Measurements from ENCODE around the gene PRB3. TPM values are rescaled to one million over a fixed set of nuclear protein-coding genes. Genes with fewer than 3 reads are reported as not detected.

PRB3 gene
- total RNA-seq (2014; rRNA removed; shearing (Covaris generic)), result not detected in 2 replicates

GRCh38 chr12:11269607-11270006 lies at the start of gene PRB3:
PRB3 (minus strand) TSS chr12:11269707; CDS start chr12:11269669, 38 bp downstream.

GRCh38 chr12:11310336-11310735 lies 40.8 kb upstream of the PRB3 start, which contains the start of gene PRB4:
PRB4 (minus strand) TSS chr12:11310436; CDS start chr12:11310398, 38 bp downstream.

Other genes starting within 250 kb of the PRB3 start
- gene TAS2R19, start 247.1 kb downstream of the PRB3 start, total RNA-seq (2014; rRNA removed; shearing (Covaris generic)), result 1.5 and 3.2 TPM in 2 replicates
- gene TAS2R31, start 238.3 kb downstream of the PRB3 start, total RNA-seq (2014; rRNA removed; shearing (Covaris generic)), result 1.1 and 1.2 TPM in 2 replicates
- 0.38 and 0.61 TPM in 2 replicates for gene TAS2R46, start 207.4 kb downstream of the PRB3 start, total RNA-seq (2014; rRNA removed; shearing (Covaris generic))
- not detected in 2 replicates for gene TAS2R43, start 177.4 kb downstream of the PRB3 start, total RNA-seq (2014; rRNA removed; shearing (Covaris generic))
- 2.4 and 3.0 TPM in 2 replicates for gene TAS2R30, start 135.1 kb downstream of the PRB3 start, total RNA-seq (2014; rRNA removed; shearing (Covaris generic))
- gene SMIM10L1, start 98.5 kb downstream of the PRB3 start, total RNA-seq (2014; rRNA removed; shearing (Covaris generic)), result 15.3 and 16.5 TPM in 2 replicates
- not detected in 2 replicates for gene TAS2R42, start 82.8 kb downstream of the PRB3 start, total RNA-seq (2014; rRNA removed; shearing (Covaris generic))
- not detected in 2 replicates for gene PRB4, start 40.7 kb upstream of the PRB3 start, total RNA-seq (2014; rRNA removed; shearing (Covaris generic))
- 0.42 TPM in 1 of 2 replicates, not detected in the other for gene PRB2, start 125.9 kb upstream of the PRB3 start, total RNA-seq (2014; rRNA removed; shearing (Covaris generic))

Data from A375 (cell line).